GM19468 (cell line): ENCODE data around the gene KRT1.
"Not testable (repeated sequence)": the region's sequence is repeated elsewhere in the genome, so short reads cannot be mapped to it uniquely, and the experiment has no call there.

Experiments used
- ATAC-seq: cut with Tn5 transposase; IDR thresholded peaks from one replicate; pipeline ENCODE4 v1.9.1; 2021; ENCODE audit warnings: mild to moderate bottlenecking, moderate library complexity, moderate number of reproducible peaks; ENCODE audit not compliant: unreplicated experiment; ENCODE audit errors: extremely low read depth

Gene KRT1

DNA sequence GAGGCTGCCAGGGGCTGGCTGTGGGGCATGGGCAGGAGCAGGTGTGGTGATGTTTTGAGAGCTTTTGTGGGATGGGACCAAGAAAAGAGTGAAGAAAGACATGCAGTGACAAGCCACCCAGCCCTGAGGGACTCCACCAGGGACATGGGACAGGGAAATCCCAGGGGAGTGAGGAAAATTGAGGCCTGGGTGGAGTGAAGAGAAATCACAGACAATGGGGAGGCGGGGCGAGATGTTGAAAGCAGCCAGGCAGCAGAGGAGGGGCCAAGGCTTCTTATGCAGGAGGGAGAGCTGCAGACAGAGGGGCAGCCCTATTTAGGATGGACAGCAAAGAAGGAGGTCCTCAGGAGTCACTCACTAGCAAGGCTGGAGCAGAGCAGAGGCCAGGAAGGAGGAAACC lies 4.2 kb upstream of the KRT1 start:
- no peak for ATAC-seq

DNA sequence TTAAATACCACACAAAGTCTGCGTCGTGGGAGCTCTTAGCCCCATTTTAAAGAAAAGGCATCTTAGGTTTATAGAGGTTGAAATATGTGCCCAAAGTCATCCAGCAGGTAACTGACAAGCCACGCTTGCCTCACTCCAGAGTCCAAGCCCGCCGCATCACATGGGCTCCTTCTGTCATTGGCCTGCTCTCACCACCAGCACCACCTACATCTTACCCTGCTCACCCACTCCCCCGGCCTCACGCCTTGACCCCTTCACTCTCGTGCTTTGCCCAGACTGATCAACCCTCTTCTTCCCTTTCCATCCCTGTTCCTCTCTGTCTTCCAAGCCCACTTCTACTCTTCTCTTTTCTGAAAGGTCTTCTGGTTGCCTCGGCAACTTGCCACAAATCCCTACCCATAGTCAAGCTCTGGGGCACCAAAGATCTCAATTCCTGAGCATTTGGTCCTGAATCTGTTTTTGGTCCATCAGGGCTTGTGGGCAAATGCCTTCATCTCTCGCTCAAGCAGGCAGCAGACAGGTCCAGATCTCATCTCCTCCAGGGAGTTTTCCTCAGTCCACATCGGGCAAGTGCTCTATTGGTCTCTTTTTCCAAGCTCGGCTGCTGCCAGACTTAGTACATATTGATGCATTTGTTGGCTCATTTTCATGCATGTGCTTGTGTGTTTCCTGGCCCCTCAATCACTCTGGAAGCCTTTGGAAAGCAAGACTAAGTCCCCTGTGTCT lies 3.5 kb upstream of the KRT1 start:
- no peak for ATAC-seq

DNA sequence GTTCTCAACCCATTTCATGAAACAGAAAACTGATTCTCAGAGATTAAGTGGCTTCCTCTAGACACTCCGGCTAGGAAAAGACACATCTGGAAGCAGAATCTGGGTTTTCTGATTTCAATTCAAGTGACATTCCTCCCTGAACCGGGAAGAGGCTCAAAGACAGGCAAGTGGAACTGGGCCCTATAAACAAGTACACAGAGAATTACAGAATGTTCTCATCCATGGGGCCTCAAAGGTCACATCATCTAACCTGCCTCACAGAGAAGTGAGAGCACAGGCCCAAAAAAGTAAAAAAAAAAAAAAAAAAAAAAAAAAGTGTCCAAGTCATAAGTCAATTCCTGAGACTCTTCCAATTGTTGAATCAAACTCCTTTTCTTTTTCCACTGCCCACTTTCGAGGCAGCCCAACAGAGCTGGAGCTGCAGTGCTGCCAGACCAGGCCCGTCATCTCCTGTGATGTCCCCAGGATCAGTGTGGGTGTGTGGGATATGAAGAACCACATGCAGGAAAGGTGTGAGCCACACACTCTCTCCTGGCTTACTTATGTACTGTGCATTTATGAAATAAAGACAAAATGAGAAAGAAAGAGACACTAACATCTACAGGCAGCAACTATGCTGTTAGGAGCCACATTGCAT lies 2.8 kb upstream of the KRT1 start:
- no peak for ATAC-seq

GRCh38 chr12:52682381-52682660 lies 2.1 kb upstream of the KRT1 start:
- ATAC-seq = no peak

DNA sequence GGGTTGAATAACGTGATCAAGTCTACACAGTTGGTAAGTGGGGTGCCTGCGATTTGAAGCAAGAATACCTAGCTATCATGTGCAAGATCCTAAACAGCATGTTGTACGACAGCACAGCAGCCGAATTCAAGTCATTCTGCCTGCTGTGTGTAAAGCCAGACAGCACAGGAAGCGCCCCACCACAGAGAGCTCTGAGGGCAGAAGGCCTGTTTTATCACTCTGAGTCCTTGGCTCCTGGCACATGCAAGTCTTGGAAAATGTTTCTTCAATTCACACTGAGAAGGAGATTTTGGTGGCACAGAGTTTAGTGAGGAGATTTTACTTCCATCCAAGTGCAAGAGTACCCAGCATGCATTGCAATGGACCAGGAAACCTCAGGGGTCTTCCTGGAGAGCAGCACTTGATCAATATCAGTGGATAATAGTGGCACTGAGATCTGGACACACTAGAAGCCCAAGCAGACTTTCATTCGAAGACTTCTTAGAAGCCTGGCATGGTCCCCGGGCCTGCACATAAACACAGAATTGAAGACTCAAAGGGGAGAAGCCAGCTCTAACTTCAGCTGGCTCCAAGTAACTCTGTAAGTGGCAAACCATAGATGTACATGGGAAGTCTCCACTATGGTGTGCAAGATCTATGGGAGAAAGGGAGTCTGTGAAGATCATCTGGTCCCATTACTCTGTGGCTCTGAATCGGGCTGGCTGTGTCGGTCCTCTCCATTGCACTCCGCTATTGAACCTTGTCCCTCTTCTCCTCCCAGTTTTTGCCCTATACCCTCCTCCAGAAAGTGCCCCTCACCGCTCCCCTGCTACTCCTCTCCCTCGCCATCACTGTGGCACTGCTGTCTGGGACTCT lies 1.5 kb upstream of the KRT1 start:
- ATAC-seq = no peak

GRCh38 chr12:52679875-52680274 lies 332 bp downstream of the KRT1 start:
- ATAC-seq = no peak

DNA sequence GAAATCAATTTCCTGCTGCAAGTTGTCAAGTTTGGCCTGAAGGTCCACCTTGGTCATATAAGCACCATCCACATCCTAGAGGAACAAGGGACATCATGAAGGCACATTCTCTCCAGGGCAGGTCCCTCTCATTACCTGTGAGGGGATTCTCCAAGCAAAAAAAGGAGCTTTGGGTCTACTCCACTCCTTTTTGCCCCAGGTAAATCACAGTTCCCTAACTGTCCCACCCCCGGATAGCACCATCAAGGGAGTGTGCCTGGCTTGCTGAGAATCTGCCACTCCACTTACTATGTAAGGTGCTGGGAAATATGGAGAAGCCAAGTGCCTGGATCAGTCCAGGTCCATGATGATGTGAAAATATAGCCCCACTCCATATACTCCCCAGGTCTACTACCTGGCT lies 2.5 kb downstream of the KRT1 start:
- no peak for ATAC-seq

DNA sequence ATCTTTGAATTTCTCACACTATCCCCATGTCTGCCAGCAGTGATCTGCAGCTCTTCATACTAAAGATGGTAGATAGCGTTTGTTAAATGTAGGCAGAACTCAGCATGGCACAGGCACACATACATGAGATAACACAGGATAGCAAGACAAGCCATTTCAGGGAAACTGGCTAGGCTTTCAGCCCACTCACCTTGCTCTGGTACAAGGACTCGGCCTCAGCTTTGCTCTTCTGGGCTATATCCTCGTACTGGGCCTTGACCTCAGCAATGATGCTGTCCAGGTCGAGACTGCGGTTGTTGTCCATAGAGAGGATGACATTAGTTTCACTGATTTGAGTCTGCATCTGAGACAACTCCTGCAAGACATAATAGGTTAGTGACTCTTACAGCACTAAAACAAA lies 3.1 kb downstream of the KRT1 start:
- no peak for ATAC-seq

GRCh38 chr12:52676163-52676562 lies 4.0 kb downstream of the KRT1 start:
- ATAC-seq = no peak

- ATAC-seq = no peak
Observed at GRCh38 chr12:52675301-52675701, 4.9 kb downstream of the KRT1 start.

DNA sequence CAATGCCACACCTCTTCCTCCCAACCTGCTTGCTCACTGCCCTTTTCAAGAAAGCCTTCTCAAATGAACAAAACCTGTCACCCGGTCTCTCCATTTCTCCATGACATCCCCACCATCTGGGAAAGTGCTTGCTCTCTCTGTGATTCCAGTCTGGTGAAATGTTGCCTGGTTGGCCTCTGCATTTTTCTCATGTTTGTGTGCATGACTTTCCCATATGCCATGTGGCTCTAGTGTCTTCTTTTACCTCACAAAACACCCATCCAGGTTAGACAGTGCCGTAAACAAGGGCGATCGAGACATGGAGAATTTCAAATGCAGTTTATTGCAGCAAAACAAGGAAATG lies 5.8 kb downstream of the KRT1 start:
- ATAC-seq = no peak

GRCh38 chr12:52673713-52674432 lies 6.3 kb downstream of the KRT1 start:
- no peak for ATAC-seq

DNA sequence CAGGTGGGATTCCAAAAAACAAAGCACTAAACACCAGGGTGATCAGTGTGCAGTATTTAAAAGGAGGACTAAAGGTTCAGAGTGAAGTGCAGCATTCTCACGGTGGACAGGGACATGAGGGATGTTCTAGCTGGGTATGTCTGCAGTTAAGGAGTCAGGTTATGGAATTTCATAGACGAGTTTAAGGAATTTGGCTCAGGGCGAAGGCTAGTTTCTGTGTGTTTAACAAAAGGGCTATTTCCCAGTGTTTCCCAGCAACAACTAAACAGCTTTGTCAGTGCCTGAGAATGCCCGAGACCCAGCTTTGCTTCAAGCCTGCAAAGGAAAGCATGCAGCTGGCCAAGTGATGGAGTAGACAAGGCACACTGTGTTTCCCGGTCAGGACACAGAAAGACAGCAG lies 7.0 kb downstream of the KRT1 start:
- ATAC-seq = no peak

DNA sequence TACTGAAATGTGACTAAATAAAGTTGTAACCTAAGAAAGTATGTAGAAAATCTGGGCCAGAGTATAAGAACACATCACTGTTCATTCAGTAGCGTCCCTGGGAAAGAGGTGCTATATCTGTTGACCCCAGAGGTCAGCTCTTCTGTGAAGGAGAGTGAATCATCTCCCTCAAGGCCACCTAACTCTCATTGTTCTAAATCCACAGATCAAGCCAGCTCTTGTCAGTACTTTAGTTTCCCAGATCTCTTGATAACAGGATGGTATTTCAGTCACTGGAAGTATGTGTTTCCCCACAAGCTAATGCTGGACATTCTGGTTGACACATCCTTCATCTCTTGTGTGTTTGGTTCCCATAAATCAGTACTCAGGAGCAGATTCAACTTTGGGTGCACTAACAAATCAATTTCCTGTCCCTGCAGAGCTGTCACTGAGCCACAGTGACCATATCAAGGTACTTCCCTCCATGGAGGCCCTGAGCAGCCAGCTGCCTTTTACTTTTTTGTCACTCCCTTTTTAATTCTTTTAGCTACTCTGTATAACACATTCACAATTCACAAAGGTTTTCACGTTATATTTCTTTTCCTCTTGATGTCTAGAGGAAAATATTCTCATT lies 7.8 kb downstream of the KRT1 start:
- ATAC-seq = no peak

GRCh38 chr12:52670961-52671360 lies 9.2 kb downstream of the KRT1 start:
- no peak for ATAC-seq

- ATAC-seq = no peak
Observed at GRCh38 chr12:52670506-52670905, 9.7 kb downstream of the KRT1 start.

DNA sequence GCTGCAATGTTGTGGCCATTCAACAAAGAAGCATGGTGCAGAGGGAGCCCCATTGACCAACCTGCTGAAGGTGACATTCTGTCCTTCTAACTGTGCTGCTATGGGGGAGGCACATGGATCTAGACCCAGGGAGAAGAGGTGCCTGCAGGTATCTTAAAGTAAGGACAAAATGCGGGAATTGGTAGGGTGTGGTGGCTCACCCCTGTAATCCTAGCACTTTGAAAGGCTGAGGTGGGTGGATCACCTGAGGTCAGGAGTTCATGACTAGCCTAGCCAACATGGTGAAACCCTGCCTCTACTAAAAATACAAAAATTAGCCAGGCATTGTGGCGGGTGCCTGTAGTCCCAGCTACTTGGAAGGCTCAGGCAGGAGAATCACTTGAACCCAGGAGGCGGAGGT lies 10.3 kb downstream of the KRT1 start:
- not testable (repeated sequence) for ATAC-seq

DNA sequence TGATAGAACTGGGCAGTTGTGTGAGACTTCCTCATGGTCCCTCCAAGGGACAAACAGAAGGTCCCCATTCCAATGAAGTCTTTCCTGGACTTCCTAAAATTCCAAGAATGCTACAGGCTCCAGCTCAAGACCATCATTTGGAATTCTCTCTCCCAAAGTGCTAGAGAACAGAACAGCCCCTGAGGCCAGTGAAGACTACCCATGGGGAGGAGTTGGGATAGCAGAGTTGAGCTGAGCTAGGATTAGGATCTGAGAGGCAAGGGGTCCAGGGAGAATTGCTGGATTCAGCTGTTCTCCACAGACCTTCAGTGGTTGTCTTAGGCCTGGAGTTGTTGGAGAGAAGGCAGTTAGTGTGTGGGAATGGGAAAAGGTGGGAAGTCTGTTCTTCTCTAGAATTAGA lies 10.8 kb downstream of the KRT1 start:
- no peak for ATAC-seq

GRCh38 chr12:52667931-52668330 lies 12.3 kb downstream of the KRT1 start:
- ATAC-seq = no peak

DNA sequence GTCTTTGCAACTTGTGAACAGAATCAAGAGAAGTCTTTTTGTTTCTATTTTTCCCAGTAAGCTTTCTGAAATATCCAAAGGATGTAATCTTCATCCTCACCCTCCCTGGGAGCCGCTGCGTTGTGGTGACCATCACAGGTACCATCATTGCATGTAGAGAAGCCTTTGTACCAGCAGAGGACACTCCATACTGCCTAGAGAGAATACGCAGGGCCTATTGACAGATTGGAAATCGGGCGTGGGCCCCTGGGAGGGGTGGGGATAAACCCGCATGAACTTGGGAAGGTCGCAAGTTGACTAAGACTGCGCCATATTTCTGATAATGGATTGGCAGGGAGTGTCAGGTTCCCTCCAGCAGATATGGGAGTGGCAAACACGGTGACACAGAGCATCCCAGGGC lies 12.7 kb downstream of the KRT1 start:
- no peak for ATAC-seq

GRCh38 chr12:52666471-52666870 lies 13.7 kb downstream of the KRT1 start:
- ATAC-seq = no peak
